Neuronal stem cell (in vitro differentiated cells): ENCODE data around the gene UBA1.

Source experiments
- DNase-seq: peaks from one replicate; pipeline ENCODE4 v3.0.0-alpha.2; 2013; ENCODE audit warnings: low spot score
- H2AFZ ChIP-seq: one replicate; pipeline ENCODE4 v1.6.1; 2013; ENCODE audit warnings: mild to moderate bottlenecking, low read length, inconsistent platforms
- H2AK5ac ChIP-seq: 2 replicates; pipeline ENCODE4 v1.6.1; 2013; ENCODE audit warnings: low read depth, mild to moderate bottlenecking, inconsistent platforms, low read length, moderate library complexity, mixed read lengths
- H2BK120ac ChIP-seq: 2 replicates; pipeline ENCODE4 v1.6.1; 2013; ENCODE audit warnings: low read depth, mild to moderate bottlenecking, inconsistent platforms, low read length, moderate library complexity, mixed read lengths
- H2BK12ac ChIP-seq: one replicate; pipeline ENCODE4 v1.6.1; 2013; ENCODE audit warnings: low read length, inconsistent platforms
- H2BK15ac ChIP-seq: 2 replicates; pipeline ENCODE4 v1.6.1; 2013; ENCODE audit warnings: mild to moderate bottlenecking, low read length, inconsistent platforms, mixed read lengths
- H2BK5ac ChIP-seq: one replicate; pipeline ENCODE4 v1.6.1; 2013; ENCODE audit warnings: inconsistent platforms, mild to moderate bottlenecking, low read length, moderate library complexity
- H3K14ac ChIP-seq: one replicate; pipeline ENCODE4 v1.6.1; 2013; ENCODE audit warnings: low read length, inconsistent platforms
- H3K18ac ChIP-seq: 2 replicates; pipeline ENCODE4 v1.6.1; 2013; ENCODE audit warnings: low read length, inconsistent platforms
- H3K23ac ChIP-seq: 2 replicates; pipeline ENCODE4 v1.6.1; 2013; ENCODE audit warnings: low read depth, mild to moderate bottlenecking, mixed read lengths, low read length, inconsistent platforms; ENCODE audit not compliant: poor library complexity
- H3K27ac ChIP-seq: replicated peaks from 3 replicates; pipeline ENCODE4 v1.5.1; 2013; ENCODE audit warnings: low read length, inconsistent platforms
- H3K27me3 ChIP-seq, 3 experiments: 2 replicates each; pipeline ENCODE4 v1.6.1; 2013; ENCODE audit warnings: low read length in 3 of 3, mild to moderate bottlenecking in 2 of 3, inconsistent platforms in 1 of 3, low read depth in 1 of 3, mixed read lengths in 1 of 3, moderate library complexity in 1 of 3; ENCODE audit not compliant: control insufficient read depth in 3 of 3, insufficient read depth in 3 of 3
- H3K36me3 ChIP-seq, 2 donors: replicated peaks in 1 of 2; 2 replicates each; pipeline ENCODE4 v1.6.1; 2013; ENCODE audit warnings: low read length in 2 of 2; ENCODE audit not compliant: control insufficient read depth in 2 of 2, insufficient read depth in 2 of 2
- H3K4ac ChIP-seq: 2 replicates; pipeline ENCODE4 v1.6.1; 2013; ENCODE audit warnings: inconsistent platforms, mild to moderate bottlenecking, low read length, moderate library complexity
- H3K4me1 ChIP-seq, 2 donors: 1 replicate in 1 of 2; 2 replicates in 1 of 2; pipeline ENCODE4 v1.6.1; 2013; ENCODE audit warnings: low read length in 2 of 2, low read depth in 1 of 2; ENCODE audit not compliant: control insufficient read depth in 2 of 2, insufficient read depth in 1 of 2
- H3K4me2 ChIP-seq: one replicate; pipeline ENCODE4 v1.6.1; 2013; ENCODE audit warnings: mild to moderate bottlenecking, low read length, inconsistent platforms; ENCODE audit not compliant: insufficient read depth, poor library complexity, severe bottlenecking
- H3K4me3 ChIP-seq, 2 donors: 2 replicates each; pipeline ENCODE4 v1.5.1; 2013; ENCODE audit warnings: low read length in 2 of 2, mild to moderate bottlenecking in 2 of 2, inconsistent platforms in 1 of 2, moderate library complexity in 1 of 2
- H3K79me1 ChIP-seq: one replicate; pipeline ENCODE4 v1.6.1; 2013; ENCODE audit warnings: low read depth, mild to moderate bottlenecking, inconsistent platforms, low read length, moderate library complexity
- H3K9ac ChIP-seq: one replicate; pipeline ENCODE4 v1.6.1; 2013; ENCODE audit warnings: mild to moderate bottlenecking, low read depth, low read length, inconsistent platforms; ENCODE audit not compliant: poor library complexity
- H3K9me3 ChIP-seq, 2 donors: replicated peaks in 1 of 2; 2 replicates each; pipeline versions ENCODE3 to v1.6.1; 2013; ENCODE audit warnings: low read length in 2 of 2, mild to moderate bottlenecking in 2 of 2, inconsistent platforms in 1 of 2, low read depth in 1 of 2, mixed read lengths in 1 of 2, moderate library complexity in 1 of 2; ENCODE audit not compliant: control insufficient read depth in 2 of 2, insufficient read depth in 1 of 2
- H4K8ac ChIP-seq: one replicate; pipeline ENCODE4 v1.6.1; 2013; ENCODE audit warnings: low read depth, mild to moderate bottlenecking, inconsistent platforms, low read length, moderate library complexity
- H4K91ac ChIP-seq: one replicate; pipeline ENCODE4 v1.6.1; 2013; ENCODE audit warnings: low read length, low read depth, mild to moderate bottlenecking, inconsistent platforms; ENCODE audit not compliant: poor library complexity
- WGBS, 2 donors: extraction: QIAGEN DNeasy Blood & Tissue Kit; methylation state at CpG; one replicate each; pipeline ENCODE4 v1.1.7; 2013; ENCODE audit warnings: missing lambda C conversion rate in 2 of 2, mixed read lengths in 1 of 2; ENCODE audit not compliant: insufficient read length in 2 of 2, insufficient replicate concordance in 1 of 2; ENCODE audit errors: extremely low coverage in 2 of 2; 5-methylcytosine and 5-hydroxymethylcytosine counted together

The UBA1 gene

DNA sequence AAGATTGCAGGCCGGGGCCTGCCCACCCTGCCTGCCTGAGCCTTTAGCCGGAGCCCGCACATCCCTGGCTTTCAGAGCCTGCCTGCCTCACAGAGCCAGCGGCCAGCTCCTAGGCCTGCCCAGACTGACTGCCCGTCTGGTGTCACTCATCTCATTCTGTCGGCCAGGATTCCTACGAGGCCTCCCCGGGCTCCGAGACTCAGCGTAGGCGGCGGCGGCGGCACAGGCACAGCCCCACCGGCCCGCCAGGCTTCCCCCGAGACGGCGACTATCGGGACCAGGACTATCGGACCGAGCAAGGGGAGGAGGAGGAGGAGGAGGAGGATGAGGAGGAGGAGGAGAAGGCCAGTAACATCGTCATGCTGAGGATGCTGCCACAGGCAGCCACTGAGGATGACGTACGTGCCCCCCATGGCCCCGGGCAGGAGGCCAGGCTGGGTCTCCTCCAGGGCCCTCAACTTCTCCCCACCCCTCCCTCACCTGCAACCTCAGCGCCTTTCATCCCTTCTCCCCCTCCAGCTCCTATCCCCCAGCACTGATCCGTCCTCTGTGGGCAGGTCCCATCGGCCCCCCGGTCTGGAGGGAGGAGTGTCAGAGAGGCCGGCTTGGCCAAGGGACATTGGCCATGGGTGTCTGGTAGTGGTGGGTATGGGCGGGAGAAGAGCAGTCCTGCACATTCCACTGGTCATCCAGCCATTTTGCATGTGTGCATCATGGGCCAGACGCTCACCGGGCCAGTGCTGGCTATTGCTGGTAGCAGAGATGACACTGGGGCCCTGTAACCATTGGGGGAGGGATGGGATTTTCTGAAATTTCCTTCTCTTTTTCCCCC is 22.6 kb upstream of the UBA1 start:
- Histone ChIP-seq H2BK120ac (no peak overlapping the region), H2BK5ac (no peak overlapping the region), H2BK15ac (no peak overlapping the region), H3K23ac (no peak overlapping the region), H3K27ac (no peak overlapping the region), H3K4me2 (no peak overlapping the region), H3K18ac (no peak overlapping the region), H3K79me1 (peaks cover 5% of the 10 kb centered on the region), H4K8ac (no peak overlapping the region), H2AK5ac (no peak overlapping the region), H3K4ac (no peak overlapping the region), H3K4me3 (no peak overlapping the region), H2BK12ac (no peak overlapping the region), H3K9me3 (no peaks in the 10 kb centered on the region), H3K9ac (no peak overlapping the region), H3K4me1 (no peaks in the 10 kb centered on the region), H2AFZ (no peak overlapping the region), H3K27me3 (peaks cover 0 to 53% (median 0%) of the 10 kb centered on the region in 3 experiments), H3K36me3 (peaks cover 25 to 67% of the 10 kb centered on the region in 2 donors), H4K91ac (no peak overlapping the region), H3K14ac (no peak overlapping the region)
- DNase-seq = no peak
- no CpG with 5 or more reads among the region's 34 CpGs for WGBS, 2 donors

GRCh38 chrX:47171996-47172395 is 21.6 kb upstream of the UBA1 start:
- Histone ChIP-seq H3K9ac (no peak overlapping the region), H4K8ac (no peak overlapping the region)

DNA sequence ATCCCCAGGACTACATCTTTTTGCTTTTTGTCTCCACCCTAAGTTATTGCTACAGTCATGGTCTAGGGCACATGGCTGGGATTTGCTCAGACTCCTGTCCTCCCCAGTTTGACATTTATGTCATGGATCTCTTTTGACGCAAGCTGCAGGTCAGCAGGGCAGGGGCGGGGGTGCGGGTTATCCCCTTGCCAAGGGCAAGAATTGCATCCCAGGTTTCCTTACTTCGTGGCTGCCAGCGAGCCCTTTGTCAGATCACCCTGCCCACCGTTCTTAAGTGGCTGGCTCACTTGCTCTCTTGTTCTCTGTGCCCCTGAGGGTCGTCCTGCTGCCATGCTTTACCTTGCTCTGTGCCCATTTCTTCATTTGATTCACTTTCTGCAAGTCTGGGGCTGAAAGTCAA is 21.1 kb upstream of the UBA1 start:
- H3K27ac ChIP-seq = no peak overlapping the region
- WGBS, 2 donors = no CpG with 5 or more reads among the region's 7 CpGs

More at GRCh38 chrX:47171996-47172395, 21.6 kb upstream of the UBA1 start:
- Histone ChIP-seq H3K14ac (no peak overlapping the region), H3K4me2 (no peak overlapping the region), H3K36me3 (peaks cover 32 to 76% of the 10 kb centered on the region in 2 donors), H2BK5ac (no peak overlapping the region), H4K91ac (no peak overlapping the region), H3K9me3 (no peaks in the 10 kb centered on the region), H3K4ac (no peak overlapping the region), H3K23ac (no peak overlapping the region), H3K4me1 (no peaks in the 10 kb centered on the region), H3K27ac (no peak overlapping the region), H2BK12ac (no peak overlapping the region), H3K4me3 (no peak overlapping the region), H2BK120ac (no peak overlapping the region), H3K79me1 (peaks cover 3% of the 10 kb centered on the region), H2AFZ (no peak overlapping the region), H3K18ac (no peak overlapping the region), H2AK5ac (no peak overlapping the region), H3K27me3 (peaks cover 0 to 63% (median 0%) of the 10 kb centered on the region in 3 experiments), H2BK15ac (no peak overlapping the region)
- no peak for DNase-seq
- WGBS, 2 donors = no CpG with 5 or more reads among the region's 2 CpGs

GRCh38 chrX:47172971-47173792 is 20.4 kb upstream of the UBA1 start:
- WGBS, 2 donors = no CpG with 5 or more reads among the region's 18 CpGs
- H2AK5ac ChIP-seq = no peak overlapping the region
- no peak overlapping the region for H3K23ac ChIP-seq
- H3K4ac ChIP-seq = no peak overlapping the region
- H3K27me3 ChIP-seq = peaks cover 0 to 70% (median 0%) of the 10 kb centered on the region in 3 experiments
- no peak for DNase-seq
- H4K91ac ChIP-seq = no peak overlapping the region
- no peaks in the 10 kb centered on the region for H3K9me3 ChIP-seq
- no peak overlapping the region for H2AFZ ChIP-seq
- H3K9ac ChIP-seq = no peak overlapping the region
- no peak overlapping the region for H2BK12ac ChIP-seq
- no peak overlapping the region for H2BK5ac ChIP-seq
- H4K8ac ChIP-seq = no peak overlapping the region
- no peak overlapping the region for H3K27ac ChIP-seq
- no peak overlapping the region for H2BK120ac ChIP-seq
- no peak overlapping the region for H3K18ac ChIP-seq
- H2BK15ac ChIP-seq = no peak overlapping the region
- no peak overlapping the region for H3K4me2 ChIP-seq
- H3K4me1 ChIP-seq = no peaks in the 10 kb centered on the region
- peaks cover 38 to 88% of the 10 kb centered on the region in 2 donors for H3K36me3 ChIP-seq
- H3K14ac ChIP-seq = no peak overlapping the region
- peaks cover 3% of the 10 kb centered on the region for H3K79me1 ChIP-seq
- H3K4me3 ChIP-seq = no peak overlapping the region

More for the DNA sequence above, 21.1 kb upstream of the UBA1 start:
- no peaks in the 10 kb centered on the region for H3K4me1 ChIP-seq
- no peak for DNase-seq
- H2AK5ac ChIP-seq = no peak overlapping the region
- H3K9ac ChIP-seq = no peak overlapping the region
- no peak overlapping the region for H3K4ac ChIP-seq
- H3K23ac ChIP-seq = no peak overlapping the region
- H3K14ac ChIP-seq = no peak overlapping the region
- H3K36me3 ChIP-seq = peaks cover 34 to 82% of the 10 kb centered on the region in 2 donors
- no peaks in the 10 kb centered on the region for H3K9me3 ChIP-seq
- peaks cover 3% of the 10 kb centered on the region for H3K79me1 ChIP-seq
- H3K18ac ChIP-seq = no peak overlapping the region
- H3K27me3 ChIP-seq = peaks cover 0 to 67% (median 0%) of the 10 kb centered on the region in 3 experiments
- H2BK120ac ChIP-seq = no peak overlapping the region
- H4K91ac ChIP-seq = no peak overlapping the region
- H2AFZ ChIP-seq = no peak overlapping the region
- no peak overlapping the region for H3K4me2 ChIP-seq
- no peak overlapping the region for H4K8ac ChIP-seq
- H3K4me3 ChIP-seq = no peak overlapping the region
- no peak overlapping the region for H2BK15ac ChIP-seq
- H2BK12ac ChIP-seq = no peak overlapping the region
- H2BK5ac ChIP-seq = no peak overlapping the region
